Activated T-cell treated with anti-CD3 and anti-CD28 coated beads, Interleukin-2, amount 50 U/mL, for 24 hours (primary cell): ENCODE measurements around the gene RHCE.
"Not testable (repeated sequence)": the region's sequence is repeated elsewhere in the genome, so short reads cannot be mapped to it uniquely, and the experiment has no call there.

Experiments used
- DNase-seq: peaks from one replicate; pipeline ENCODE4 v3.0.0-alpha.2; 2020
- H3K27ac Mint-ChIP-seq: 2 replicates; pipeline ENCODE4 v1.8.0; 2020; ENCODE audit warnings: mild to moderate bottlenecking, mixed read lengths
- H3K27me3 Mint-ChIP-seq: 2 replicates; pipeline ENCODE4 v1.8.0; 2020; ENCODE audit warnings: mixed read lengths
- H3K36me3 Mint-ChIP-seq: 2 replicates; pipeline ENCODE4 v1.8.0; 2020; ENCODE audit warnings: low read depth, mixed read lengths
- H3K4me1 Mint-ChIP-seq: 2 replicates; pipeline ENCODE4 v1.8.0; 2020; ENCODE audit warnings: low read depth, mixed read lengths
- H3K4me3 Mint-ChIP-seq: 2 replicates; pipeline ENCODE4 v1.8.0; 2020; ENCODE audit warnings: mild to moderate bottlenecking, moderate library complexity, mixed read lengths
- H3K9me3 Mint-ChIP-seq: 2 replicates; pipeline ENCODE4 v1.8.0; 2020; ENCODE audit warnings: mixed read lengths

Gene RHCE

DNA sequence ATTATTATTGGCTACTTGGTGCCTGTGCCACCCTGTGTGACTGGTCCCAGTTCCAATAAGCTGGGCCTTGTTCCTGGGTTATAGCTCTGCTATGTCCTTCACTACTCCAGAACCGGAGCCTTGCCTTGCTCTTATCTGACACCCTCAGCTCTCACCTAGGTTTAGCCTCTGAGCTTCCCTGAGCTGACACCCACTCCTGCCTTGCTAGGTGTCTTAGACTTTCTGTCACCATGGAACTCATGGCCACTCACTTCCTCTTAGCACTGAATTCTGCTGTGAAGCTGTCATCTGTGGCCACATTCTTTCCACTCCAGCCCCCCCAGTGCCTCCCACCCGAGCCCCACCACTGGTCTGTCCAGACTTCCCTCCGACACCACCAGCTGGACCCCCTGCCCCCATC, 30.9 kb downstream of the RHCE start:
- DNase-seq, H3K4me3 Mint-ChIP-seq, H3K4me1 Mint-ChIP-seq, H3K27ac Mint-ChIP-seq, H3K36me3 Mint-ChIP-seq, H3K9me3 Mint-ChIP-seq, H3K27me3 Mint-ChIP-seq: not testable (repeated sequence)

DNA sequence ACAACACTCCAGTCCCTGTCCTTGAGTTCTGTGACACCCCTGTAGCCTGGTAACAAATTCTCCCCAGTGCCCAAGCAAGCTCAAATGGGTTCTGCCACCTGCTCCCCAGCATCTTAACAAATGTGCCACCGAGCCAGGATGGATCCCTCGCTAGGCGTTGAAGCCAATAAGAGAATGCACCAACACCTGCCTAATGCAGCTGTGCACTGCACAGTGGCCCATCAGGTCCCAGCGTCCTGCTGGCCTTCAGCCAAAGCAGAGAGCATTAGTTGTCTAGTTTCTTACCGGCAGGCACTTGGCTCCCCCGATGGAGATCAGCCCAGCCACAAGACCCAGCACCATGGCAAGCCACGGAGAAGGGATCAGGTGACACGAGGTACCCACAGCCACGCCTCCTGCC, 31.9 kb downstream of the RHCE start:
- not testable (repeated sequence) for DNase-seq, H3K36me3 Mint-ChIP-seq, H3K4me1 Mint-ChIP-seq, H3K9me3 Mint-ChIP-seq, H3K27ac Mint-ChIP-seq, H3K4me3 Mint-ChIP-seq, H3K27me3 Mint-ChIP-seq

DNA sequence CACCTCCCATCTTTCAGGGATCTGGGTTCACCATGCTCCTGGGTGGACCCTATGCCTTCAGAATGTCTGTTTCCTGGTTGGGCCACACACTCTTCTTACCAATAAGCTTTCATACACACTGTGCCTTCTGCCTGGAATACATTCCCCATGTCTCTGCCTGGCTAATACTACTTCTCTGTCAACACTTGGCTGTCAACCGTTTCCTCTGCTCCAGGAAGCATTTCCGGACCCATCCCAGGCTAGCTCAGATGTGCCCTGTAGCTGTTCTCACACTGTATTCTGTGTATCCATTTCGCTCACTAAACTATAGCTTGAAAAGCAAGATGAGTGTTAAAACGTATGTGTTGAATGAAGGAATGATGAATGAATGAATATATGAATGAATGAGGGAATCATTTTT, 33.5 kb downstream of the RHCE start:
- not testable (repeated sequence) for H3K27ac Mint-ChIP-seq, H3K4me1 Mint-ChIP-seq, DNase-seq, H3K27me3 Mint-ChIP-seq, H3K4me3 Mint-ChIP-seq, H3K36me3 Mint-ChIP-seq, H3K9me3 Mint-ChIP-seq

DNA sequence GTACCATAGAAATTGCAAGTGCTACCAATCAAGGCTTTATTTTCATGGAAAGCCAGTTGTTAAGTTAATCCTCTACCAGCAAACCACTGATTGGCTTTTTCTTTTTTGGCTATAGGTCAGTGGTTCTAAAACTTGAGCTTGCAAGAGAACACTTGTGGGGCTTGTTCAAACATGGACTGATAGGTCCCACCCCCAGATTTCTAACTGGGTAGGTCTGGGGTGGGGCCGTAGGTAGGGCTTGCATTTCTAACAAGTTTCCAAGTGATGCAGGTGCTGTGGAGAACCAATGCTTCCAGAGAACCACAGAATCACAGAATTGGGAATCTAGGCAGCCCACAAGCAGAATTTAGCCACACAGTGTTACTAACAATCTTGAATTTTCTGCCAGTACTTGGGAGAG, 36.8 kb downstream of the RHCE start:
- H3K4me3 Mint-ChIP-seq, H3K4me1 Mint-ChIP-seq, H3K36me3 Mint-ChIP-seq, DNase-seq, H3K27ac Mint-ChIP-seq, H3K27me3 Mint-ChIP-seq, H3K9me3 Mint-ChIP-seq: not testable (repeated sequence)

DNA sequence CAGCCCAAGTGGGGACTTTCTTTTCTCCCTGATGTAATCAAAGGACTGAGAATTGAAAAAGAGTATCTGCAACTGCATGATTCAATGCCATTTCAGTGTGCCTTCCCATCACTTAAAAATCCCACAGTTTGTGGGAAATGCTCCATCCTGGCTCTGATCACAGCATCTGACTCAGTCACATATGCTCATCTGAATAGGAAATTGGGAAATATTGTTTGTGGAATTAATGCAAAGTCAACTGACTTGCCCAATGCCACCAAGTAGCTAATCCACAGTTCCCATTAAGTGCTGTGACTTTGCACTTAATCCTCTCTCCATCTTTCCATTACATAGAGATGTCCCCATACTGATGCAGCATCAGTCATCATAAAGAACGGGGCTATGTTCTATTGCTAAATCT, 37.5 kb downstream of the RHCE start:
- H3K27ac Mint-ChIP-seq, H3K27me3 Mint-ChIP-seq, H3K4me1 Mint-ChIP-seq, H3K9me3 Mint-ChIP-seq, H3K4me3 Mint-ChIP-seq, DNase-seq, H3K36me3 Mint-ChIP-seq: not testable (repeated sequence)

DNA sequence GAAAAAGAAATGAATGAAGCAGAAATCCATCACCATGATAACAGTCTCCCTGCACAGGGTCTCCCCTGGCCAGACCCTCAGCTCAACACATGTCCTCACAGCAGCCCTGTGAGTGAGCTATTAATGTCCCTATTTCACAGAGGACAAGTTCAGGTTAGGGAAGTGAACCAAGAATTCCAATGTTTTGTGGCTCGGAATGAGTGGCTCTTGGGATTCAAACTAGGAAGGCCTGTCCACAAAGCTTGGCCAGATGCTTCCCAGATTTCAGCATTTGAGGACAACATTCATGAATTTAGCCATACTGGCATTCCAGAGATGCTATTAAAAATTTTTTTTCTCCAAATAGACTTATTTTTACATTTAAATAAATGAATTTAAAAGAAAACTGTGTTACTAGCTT, 38.1 kb downstream of the RHCE start:
- H3K4me3 Mint-ChIP-seq, H3K4me1 Mint-ChIP-seq, H3K27ac Mint-ChIP-seq, H3K9me3 Mint-ChIP-seq, H3K27me3 Mint-ChIP-seq, H3K36me3 Mint-ChIP-seq, DNase-seq: not testable (repeated sequence)

DNA sequence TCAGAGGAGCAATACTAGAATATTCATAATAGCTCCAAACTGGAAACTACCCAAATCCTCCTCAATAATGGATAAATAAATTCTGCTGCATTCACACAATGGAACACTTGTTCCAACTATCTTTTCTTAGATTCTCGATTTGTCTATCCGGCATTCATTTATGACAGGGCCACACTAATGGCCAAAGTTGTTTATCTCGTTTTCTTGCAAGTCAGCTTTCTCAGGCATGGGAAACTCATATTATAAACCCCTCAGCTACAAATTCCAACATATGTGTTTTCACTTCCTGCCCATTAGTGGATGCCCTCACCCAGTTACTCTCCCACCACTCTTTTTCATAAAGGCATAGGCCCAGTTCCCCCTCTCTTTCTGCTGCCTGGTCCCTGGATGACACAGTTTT, 42.3 kb downstream of the RHCE start:
- DNase-seq, H3K27ac Mint-ChIP-seq, H3K9me3 Mint-ChIP-seq, H3K27me3 Mint-ChIP-seq, H3K36me3 Mint-ChIP-seq, H3K4me3 Mint-ChIP-seq, H3K4me1 Mint-ChIP-seq: not testable (repeated sequence)

DNA sequence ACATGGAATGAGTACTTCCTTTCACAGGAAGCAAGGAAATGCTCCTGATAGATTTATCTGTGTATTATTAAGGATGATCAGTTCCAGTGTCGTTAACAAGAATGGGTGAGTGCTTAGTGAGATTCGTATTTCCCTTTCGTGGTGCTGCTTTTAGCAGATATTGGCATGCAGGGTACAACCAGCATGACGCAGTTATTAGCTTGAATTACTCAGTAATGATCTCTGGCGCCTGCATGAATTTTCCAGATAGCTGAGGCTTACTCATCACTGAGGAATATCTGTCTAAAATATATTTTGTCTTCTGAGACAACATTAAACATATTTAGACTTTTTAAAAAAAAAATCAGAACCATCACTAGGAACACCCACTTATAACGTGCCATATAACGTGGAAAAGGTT, 48.9 kb downstream of the RHCE start:
- not testable (repeated sequence) for H3K36me3 Mint-ChIP-seq, H3K9me3 Mint-ChIP-seq, H3K4me1 Mint-ChIP-seq, H3K27ac Mint-ChIP-seq, DNase-seq, H3K4me3 Mint-ChIP-seq, H3K27me3 Mint-ChIP-seq

DNA sequence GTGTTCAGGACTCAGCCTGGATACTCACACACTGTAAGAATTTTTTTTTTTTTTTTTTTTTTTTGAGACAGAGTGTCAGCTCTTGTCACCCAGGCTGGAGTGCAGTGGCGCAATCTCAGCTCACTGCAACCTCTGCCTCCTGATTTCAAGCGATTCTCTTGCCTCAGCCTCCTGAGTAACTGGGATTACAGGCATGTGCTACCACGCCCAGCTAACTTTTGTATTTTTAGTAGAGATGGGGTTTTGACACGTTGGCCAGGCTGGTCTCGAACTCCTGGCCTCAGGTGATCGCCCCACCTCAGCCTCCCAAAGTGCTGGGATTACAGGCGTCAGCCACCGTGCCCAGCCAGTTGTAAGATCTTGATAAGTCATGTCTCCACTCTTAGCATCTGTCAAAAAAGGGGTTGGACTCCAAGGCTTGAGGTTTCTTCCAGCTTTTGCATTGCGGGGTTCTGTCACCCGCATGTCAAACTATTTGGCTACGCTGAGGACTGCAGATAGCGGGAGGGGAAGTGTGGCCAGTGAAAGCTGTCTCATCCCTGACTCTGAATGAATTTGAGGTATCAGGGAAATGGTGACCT, 50.8 kb downstream of the RHCE start:
- not testable (repeated sequence) for H3K36me3 Mint-ChIP-seq, H3K4me3 Mint-ChIP-seq, H3K4me1 Mint-ChIP-seq, DNase-seq, H3K27me3 Mint-ChIP-seq, H3K27ac Mint-ChIP-seq, H3K9me3 Mint-ChIP-seq

DNA sequence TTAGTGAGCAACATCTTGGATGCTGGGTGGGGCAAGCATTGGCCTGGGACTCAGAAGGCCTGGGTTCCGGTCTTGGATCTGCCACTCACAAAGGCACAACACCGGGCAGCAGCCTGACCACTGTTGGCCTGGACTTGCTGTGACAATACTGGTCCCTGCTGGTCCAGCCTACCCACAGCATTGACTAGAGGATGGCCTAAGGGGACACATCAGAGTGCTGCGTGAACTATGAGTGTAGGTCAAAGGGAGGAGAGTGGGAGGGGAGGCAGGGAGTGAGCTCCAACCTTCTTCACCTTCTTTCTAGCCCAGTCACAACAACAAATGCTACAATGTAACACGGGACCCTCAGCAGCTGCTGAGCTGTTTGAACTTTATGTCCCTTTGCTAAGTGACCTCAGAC, 51.4 kb downstream of the RHCE start:
- Mint-ChIP-seq H3K4me1 (no peaks in the 10 kb centered on the region), H3K4me3 (no peak overlapping the region), H3K27me3 (no peaks in the 10 kb centered on the region), H3K27ac (no peak overlapping the region), H3K36me3 (no peaks in the 10 kb centered on the region), H3K9me3 (no peaks in the 10 kb centered on the region)
- DNase-seq = no peak

DNA sequence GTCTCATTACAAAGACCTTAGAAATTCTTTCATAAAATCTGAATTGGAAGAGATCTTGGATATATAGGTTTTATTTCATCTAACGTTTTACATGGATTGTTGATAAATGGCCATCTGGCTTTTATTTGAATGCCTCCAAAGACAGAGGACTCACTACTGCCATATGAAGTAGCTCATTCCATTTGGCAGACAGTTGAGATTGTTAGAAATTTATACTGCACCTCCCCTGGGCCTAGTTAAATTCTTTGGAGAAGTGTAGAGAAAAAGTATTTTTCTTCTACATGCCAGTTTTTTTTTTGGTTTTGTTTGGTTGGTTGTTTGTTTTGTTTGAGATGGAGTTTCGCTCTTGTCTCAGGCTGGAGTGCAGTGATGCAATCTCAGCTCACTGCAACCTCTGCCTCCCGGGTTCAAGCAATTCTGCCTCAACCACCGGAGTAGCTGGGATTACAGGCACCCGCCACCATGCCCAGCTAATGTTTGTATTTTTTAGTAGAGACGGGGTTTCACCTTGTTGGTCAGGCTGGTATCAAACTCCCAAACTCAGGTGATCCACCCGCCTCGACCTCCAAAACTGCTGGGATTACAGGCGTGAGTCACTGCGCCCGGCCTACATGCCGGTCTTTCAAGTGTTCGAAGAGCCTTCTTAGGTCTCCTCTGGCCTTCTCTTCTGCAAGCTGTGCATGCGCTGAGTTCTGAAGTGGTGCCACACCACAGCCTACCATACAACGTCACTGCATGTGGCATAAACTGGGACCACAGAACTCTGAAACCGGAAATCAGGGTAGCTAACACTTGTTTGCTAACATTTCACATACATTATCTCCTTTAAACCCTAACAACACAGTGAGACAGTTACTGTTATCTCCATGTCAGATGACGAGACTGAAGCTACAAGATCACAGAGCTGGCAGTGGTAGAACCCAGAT, 57.7 kb downstream of the RHCE start:
- DNase-seq, H3K9me3 Mint-ChIP-seq, H3K27me3 Mint-ChIP-seq, H3K27ac Mint-ChIP-seq, H3K4me3 Mint-ChIP-seq: not testable (repeated sequence)
- peaks cover 42% of the 10 kb centered on the region for H3K36me3 Mint-ChIP-seq
- H3K4me1 Mint-ChIP-seq = peaks cover 13% of the 10 kb centered on the region

DNA sequence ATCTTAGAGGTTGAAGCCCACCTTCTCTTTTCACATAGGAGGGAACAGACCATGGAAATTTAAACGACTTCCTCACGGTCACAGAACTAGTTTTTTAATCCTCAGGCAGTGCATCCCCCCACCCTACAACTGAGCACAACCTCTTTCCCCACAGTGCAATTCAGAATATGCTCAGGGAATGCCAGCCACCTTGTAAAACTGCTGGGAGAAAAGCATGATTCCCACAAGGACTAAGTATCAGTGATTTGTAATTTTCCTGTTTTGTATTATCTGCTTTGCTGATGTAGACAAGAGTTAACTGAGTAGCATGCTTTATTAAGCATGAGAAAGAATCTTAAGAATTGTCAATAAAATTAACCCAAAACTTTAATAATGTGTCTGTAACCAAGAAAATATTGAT, 58.7 kb downstream of the RHCE start:
- H3K9me3 Mint-ChIP-seq = no peaks in the 10 kb centered on the region
- peaks cover 19% of the 10 kb centered on the region for H3K4me1 Mint-ChIP-seq
- no peaks in the 10 kb centered on the region for H3K27me3 Mint-ChIP-seq
- H3K4me3 Mint-ChIP-seq = no peak overlapping the region
- H3K36me3 Mint-ChIP-seq = peaks cover 46% of the 10 kb centered on the region
- peak overlapping the region; percentile 86 for H3K27ac Mint-ChIP-seq
- no peak for DNase-seq

DNA sequence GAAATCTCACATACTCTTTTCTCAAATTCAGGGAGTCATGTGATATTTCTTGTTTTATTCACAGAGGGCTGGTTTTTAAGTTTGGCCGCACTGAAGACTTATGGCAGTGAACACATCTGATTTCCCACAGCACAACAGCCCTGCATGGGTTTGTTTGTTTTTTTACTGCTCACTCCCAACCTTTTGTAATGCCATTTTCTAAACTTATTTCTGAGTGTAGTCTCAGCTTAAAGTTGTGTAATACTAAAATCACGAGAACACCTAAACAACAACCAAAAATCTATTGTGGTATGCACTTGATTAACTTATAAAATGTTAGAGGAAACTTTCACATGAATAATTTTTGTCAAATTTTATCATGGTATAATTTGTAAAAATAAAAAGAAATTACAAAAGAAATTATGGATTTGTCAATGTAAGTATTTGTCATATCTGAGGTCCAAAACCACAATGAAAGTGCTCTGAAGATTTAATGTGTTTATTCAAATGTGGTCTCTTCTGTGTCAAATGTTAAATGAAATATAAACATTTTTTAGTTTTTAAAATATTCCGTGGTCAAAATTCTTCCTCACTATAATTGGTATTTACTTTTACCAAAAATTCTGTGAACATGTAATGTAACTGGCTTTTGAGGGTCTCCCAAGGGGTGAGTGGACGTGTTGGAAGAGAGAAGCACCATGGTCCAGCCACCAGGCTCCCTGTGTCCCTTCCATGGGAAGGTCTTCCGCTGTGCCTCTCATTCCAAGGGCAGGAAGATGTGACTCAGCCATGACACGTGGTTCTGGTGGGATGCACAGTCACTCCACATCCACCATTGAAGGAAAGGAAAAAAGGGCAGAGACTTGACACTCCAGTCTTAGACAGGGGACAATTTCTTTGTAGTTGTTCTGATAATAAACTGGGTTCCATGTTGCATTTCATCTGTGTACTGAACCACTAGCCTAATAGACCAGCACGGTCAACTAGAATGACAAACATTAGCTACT, 59.7 kb downstream of the RHCE start:
- Mint-ChIP-seq H3K4me3 (no peak overlapping the region), H3K36me3 (peaks cover 53% of the 10 kb centered on the region), H3K4me1 (peaks cover 29% of the 10 kb centered on the region), H3K9me3 (no peaks in the 10 kb centered on the region), H3K27me3 (no peaks in the 10 kb centered on the region), H3K27ac (peak overlapping the region; percentile 86)
- DNase-seq = no peak

DNA sequence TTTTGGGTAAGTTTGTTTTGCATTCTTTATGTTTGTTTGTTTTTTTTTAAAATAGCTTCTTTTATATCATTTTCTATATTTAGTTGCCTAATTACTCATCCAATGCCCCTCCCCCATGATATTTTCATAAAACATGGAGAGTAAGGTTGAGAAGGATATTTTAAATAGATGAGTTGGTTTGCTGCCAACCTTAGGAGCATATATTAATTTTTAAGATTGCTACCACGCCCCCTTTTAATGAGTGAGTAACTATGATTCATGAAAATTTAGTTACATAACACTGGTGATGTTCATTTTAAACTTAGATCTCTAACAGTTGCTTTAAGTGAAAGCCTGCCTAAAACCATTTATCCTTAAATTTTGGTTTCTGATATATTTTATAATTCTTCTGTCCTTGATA, 63.8 kb downstream of the RHCE start:
- no peak overlapping the region for H3K4me3 Mint-ChIP-seq
- H3K27me3 Mint-ChIP-seq = no peaks in the 10 kb centered on the region
- DNase-seq = no peak
- peaks cover 35% of the 10 kb centered on the region for H3K4me1 Mint-ChIP-seq
- H3K27ac Mint-ChIP-seq = peak overlapping the region; percentile 69
- H3K9me3 Mint-ChIP-seq = no peaks in the 10 kb centered on the region
- peaks cover 79% of the 10 kb centered on the region for H3K36me3 Mint-ChIP-seq

DNA sequence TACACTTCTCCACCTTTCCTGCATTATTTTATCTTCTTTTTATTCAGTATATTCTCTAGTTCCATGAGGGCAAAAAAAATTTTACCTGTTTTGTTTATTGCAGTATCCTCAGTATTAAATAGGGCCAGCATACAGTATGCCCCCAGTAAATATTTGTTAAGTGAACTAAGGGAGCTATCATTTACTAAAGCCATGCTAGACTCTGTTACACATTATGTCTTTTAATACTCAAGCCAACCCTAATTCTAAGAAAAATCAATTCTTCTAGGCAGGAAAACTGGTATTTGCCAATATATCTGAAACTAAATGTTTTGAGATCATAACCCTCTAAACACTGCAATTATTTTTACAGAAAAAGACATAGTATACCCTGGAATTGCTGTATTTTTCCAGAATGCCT, 64.2 kb downstream of the RHCE start:
- Mint-ChIP-seq H3K4me3 (no peak overlapping the region), H3K9me3 (no peaks in the 10 kb centered on the region), H3K27me3 (no peaks in the 10 kb centered on the region), H3K27ac (peak overlapping the region; percentile 85), H3K4me1 (peaks cover 33% of the 10 kb centered on the region), H3K36me3 (peaks cover 79% of the 10 kb centered on the region)
- DNase-seq = no peak
